Neural progenitor cell (in vitro differentiated cells): ENCODE data around the gene POLE3.

Experiments
- EZH2 ChIP-seq: fragments of 200-600 bp; sonication (generic); IDR thresholded peaks from 2 replicates; pipeline ENCODE4 v1.6.1; 2017; ENCODE audit warnings: antibody characterized with exemption, mild to moderate bottlenecking, moderate library complexity
- EZH2phosphoT487 ChIP-seq: fragments of 200-600 bp; sonication (generic); IDR thresholded peaks from 2 replicates; pipeline ENCODE4 v1.6.1; 2017; ENCODE audit warnings: antibody characterized with exemption
- TF ChIP-seq, protein P1 (sequence below): fragments of 200-600 bp; sonication (generic); IDR thresholded peaks from 2 replicates; pipeline ENCODE4 v1.5.1; 2017; ENCODE audit warnings: antibody characterized with exemption, mild to moderate bottlenecking

- TF ChIP-seq EZH2 (no peak), EZH2phosphoT487 (no peak)
- TF ChIP-seq, protein P1, sequence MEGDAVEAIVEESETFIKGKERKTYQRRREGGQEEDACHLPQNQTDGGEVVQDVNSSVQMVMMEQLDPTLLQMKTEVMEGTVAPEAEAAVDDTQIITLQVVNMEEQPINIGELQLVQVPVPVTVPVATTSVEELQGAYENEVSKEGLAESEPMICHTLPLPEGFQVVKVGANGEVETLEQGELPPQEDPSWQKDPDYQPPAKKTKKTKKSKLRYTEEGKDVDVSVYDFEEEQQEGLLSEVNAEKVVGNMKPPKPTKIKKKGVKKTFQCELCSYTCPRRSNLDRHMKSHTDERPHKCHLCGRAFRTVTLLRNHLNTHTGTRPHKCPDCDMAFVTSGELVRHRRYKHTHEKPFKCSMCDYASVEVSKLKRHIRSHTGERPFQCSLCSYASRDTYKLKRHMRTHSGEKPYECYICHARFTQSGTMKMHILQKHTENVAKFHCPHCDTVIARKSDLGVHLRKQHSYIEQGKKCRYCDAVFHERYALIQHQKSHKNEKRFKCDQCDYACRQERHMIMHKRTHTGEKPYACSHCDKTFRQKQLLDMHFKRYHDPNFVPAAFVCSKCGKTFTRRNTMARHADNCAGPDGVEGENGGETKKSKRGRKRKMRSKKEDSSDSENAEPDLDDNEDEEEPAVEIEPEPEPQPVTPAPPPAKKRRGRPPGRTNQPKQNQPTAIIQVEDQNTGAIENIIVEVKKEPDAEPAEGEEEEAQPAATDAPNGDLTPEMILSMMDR, result no peak
Observed at GRCh38 chr9:113368348-113368981, 42.0 kb downstream of the POLE3 start.
